HG03378 (cell line): ENCODE measurements around the gene PC.

Source experiments
- ATAC-seq: cut with Tn5 transposase; IDR thresholded peaks from one replicate; pipeline ENCODE4 v1.9.1; 2021; ENCODE audit warnings: mild to moderate bottlenecking, moderate library complexity; ENCODE audit not compliant: unreplicated experiment

Gene PC

DNA sequence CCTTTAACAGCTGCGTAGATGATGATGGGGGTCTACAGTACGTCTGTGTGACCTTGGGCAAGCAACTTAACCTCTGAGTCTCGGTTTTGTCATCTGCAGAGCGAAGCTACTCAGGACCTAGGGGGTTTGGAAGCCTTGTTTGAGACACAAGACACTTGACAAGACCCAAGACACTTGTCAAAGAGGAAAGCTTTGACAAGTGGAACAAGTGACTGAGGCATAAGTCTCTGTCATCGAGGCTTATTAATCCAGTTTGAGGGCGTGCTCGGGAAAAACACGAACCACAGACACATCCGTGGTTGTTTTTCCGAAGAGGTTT is 732 bp upstream of the PC start:
- ATAC-seq, result no peak

DNA sequence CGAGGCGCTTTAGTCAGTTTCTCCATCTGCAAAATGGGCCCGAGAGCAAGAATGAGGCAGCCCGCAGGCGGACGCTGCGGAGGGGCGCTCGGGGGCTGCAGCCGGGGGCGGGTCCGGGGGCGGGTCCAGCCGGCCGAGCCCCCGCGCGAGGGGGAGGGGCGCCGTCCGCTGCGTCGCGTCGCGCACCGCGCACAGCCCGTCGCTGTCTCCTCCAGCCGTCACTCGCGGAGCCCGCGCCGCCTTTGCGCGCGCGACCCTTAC is 282 bp downstream of the PC start:
- ATAC-seq, result no peak

DNA sequence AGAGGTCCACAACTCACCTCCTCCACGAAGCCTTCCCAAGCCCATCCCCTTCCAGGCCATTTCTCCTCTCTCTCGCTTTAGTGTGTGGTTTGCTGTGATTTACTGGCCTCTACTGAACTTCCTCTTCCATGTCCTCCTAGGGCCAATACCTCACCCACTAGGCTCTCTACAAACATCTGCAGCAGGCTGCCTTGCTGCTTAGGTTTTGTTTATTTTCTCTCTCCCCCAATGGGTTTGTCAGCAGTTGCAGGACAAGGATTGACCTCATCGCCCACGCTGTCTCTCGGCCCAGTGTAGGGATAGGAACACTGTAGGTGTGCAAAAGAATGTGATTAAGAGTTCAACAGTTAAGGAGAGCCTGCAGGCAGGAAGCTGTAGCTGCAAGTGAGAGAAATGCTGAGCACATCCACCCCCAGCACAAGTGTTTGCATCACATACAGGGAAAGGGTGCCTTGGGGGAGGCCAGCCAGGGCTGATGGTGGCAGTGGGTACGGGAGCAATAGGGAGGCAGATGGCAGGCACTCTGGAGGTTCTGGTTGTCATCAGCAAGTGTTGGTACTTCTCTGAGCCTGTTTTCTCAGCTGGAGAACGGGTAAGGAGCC is 1.4 kb downstream of the PC start:
- no peak for ATAC-seq

DNA sequence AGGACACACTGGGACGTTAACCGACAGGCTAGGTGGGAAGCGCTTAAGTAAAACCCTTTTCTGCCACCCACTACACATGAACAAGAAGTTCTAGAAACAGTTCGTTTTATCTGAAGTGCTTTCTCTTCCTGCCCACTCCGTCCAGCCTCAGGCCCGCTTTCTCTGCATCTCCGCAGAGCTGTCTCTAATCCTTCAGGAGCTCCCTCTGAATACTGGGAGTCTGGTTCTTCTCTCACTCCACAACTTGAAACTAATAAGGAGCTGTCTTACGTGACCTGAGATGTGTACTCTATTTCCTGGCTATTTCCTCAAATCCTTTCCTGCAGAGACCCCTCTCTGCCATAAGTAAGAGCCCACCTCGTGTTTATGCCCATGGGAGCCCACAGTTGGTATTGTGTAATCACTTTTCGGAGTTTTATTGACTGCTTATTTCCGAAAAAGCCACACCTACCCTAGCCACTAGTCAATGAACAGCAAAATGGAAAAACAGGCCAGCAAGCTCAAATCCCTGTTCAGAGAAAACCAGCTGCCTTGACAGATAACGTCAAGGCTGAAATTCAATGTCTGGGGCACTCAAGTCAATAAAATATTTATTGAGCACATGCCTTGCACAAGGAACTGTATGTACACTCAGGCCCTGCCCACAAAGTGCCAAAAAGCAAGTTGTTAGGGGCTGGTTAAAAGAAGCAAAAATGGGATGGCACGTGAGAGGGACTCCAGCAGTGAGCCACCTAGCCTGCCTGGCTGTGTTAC is 4.9 kb downstream of the PC start:
- no peak for ATAC-seq

DNA sequence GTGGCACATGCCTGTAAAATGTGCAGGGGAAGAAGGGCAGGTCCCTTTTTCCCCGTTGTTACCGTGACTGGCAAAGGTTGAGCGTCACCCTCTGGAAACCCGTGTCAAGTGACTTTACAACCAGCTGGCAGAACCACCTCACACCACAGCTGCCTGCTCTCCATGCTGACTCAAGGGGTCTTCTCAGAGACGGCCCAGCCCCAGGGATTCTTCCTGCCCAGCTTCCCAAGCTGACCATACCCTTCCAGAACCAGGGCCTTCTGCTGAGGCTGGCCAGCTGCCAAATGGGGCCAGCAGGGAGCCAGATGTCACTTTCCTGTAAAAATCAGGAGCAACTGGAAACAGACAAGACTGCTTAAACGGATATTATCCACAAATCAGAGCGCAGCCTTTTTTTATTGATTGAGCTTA is 6.3 kb downstream of the PC start:
- no peak for ATAC-seq

DNA sequence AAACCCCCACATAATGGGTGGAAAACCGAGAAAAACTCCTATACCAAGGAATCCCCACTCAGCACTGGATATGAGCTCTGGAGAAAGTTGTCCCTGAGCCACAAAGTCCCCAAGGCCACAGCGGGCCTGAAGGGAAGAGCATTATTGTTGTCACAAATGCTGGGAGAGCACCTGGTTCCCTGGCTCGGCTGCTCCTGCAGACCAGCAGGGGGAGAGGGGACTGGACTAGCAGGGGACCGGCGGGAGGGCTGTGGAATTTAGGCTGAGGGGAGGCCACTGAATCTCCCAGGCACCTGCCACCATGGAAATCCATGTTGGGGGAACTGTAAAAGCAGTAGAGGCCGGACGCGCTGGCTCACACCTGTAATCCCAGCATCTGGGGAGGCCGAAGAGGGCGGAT is 7.0 kb downstream of the PC start:
- ATAC-seq, result no peak

DNA sequence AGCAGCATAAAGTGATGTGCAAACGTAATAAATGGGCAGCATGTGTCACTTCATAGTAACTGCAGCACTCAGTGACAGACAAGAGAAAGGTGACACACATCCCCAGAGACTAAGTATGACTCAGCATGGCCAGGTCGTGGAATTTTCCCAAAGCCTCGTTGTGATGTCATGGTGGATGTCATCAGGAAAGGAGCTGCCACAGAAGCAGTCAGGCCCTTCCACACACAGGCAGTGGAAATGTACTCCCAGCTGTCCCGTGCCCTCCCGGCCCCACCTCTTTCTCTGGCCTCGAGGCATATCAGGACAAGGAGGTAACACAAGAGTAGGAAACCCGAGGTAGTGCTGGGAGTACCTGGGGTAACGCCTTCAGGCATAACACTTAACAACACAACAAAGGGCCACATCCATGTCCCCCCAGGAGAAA is 8.1 kb downstream of the PC start:
- ATAC-seq, result no peak

DNA sequence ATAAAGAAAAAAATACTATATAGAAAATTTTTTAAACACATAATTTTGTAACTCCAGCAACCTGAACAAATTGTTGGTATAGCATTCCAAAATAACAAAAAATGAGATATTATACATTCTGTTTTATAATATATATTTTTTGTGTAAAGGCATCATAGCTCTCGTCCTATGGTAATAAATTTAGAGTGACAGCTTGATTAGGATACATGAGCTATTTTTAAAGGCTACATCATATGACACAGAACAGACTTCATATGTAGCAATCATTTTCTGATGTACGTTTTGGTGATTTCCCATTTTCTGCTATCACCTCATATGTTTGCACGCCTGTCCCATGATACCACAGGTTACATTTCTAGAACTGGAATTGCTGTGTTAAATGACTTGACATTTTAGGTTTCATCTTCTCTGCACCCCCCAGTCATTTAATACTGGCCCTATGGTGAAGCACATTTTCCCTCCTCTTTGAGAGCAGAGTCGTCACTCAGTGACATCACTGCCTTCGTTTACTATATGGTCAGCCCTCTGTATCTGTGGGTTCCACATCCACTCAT is 19.5 kb downstream of the PC start:
- ATAC-seq, result no peak

DNA sequence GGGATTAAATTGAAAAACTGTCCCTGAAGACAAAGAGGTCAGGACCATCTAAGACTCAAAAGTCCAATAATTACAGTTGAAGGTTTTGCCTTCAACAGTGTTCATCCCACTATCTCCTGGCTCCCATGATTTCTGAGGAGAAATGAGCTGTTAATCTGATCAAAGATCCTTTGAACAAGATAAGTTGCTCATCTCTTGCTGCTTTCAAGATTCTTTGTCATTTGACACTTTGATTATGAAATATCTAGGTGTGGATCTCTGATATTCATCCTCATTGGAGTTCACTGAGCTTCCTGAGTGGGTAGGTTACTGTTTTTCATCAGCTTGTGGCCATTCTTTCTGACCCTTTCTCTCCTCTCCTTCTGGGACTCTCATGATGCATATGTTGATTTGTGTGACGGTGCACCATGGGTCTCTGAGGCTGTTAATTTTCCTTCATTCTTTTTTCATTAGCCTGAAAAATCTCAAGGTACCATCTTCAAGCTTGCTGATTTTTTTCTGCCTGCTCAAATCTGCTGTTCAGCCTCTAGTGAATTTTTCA is 20.9 kb downstream of the PC start:
- ATAC-seq, result no peak

DNA sequence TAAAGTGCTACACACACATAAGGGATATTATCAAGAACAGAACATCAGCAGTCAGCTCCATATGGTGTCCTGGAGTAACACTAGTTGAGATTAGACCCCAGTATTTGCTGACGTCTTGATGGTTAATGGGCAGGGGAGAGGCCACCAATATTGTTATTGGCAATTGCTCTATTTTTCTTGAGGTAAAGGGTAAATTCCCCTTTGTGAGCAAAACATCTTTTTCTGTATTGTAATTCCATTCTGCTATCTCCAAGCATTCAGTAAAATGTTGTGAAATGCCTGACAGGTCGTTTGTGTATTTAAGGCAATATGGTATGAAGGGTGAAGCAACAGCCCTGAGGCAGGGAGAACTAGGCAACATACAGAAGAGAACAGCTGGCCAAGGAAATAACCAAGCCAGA is 21.9 kb downstream of the PC start:
- ATAC-seq, result no peak

DNA sequence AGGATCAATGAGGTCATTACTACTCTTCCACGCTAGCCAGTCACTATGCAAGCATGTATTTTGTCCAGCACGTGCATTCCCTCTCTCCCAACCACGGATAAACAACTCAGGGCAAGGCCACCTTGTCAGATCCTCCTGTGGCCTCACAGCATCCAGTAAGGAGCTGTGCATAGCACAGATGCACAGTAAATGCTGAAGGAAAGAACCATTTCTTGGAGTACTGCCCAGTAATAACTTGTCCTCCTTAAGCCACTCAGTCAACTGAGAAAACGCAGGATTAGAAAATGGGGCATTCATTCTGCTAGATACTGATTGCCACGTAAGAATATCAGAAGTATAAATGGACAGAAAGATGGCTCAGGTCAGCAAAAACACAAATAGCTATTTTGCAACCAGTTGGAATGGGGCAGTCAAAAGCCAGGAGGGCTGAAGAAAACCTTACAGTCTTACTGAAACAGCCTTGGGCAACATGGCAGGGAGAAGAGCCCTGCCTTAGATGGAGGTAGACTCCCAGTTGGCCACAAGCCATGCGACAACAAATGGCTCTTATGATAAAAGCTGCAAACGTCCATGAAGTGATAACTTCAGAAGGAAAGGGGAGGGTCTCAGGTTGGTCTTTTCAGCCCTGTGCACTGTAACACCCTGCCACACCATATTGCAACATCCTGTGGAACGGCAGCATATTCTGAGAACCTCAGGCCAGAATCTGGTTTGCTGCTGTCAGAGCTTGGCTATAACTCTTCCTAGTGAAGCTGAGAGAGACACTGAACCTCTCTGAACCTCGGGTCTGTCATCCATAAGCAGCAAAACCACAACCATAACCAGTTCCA is 23.0 kb downstream of the PC start:
- no peak for ATAC-seq

DNA sequence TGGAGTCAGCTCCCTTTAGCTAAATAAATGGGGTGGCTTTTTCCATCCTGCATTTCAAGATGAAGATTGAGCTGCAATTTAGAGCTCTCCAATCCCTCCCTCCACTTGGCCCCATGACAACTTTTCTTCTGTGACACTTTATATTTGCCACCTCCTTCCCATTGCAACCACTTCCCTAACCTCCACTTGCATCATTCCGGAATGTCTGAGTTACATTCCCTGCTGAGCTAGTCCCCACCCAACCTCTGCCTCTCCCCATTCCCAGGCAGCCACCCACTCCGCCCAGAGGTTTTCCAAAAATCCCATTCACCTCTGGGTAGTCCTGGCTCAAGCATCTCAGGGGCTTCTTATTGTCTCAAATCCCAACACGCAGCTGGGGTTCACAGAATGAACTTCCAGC is 24.7 kb downstream of the PC start:
- no peak for ATAC-seq

DNA sequence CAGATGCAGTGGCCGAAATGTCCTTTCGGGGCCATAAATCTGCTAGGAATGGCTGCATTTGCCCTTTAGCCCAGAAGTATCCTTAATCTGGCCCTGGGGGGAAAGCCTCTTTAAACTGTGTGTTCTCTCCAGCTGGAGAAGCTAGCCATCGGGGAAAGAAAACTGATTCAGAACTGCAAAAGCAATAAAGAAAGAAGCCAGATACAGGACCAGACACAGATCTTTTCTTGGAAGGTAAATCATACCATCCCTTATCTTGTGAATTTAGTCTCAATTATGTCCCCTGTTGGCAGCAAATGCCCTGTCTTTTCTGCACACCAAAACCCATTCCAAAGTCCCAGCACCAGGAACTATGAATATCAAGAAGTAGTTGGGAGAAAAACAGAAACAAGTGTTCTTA is 25.6 kb downstream of the PC start:
- no peak for ATAC-seq

DNA sequence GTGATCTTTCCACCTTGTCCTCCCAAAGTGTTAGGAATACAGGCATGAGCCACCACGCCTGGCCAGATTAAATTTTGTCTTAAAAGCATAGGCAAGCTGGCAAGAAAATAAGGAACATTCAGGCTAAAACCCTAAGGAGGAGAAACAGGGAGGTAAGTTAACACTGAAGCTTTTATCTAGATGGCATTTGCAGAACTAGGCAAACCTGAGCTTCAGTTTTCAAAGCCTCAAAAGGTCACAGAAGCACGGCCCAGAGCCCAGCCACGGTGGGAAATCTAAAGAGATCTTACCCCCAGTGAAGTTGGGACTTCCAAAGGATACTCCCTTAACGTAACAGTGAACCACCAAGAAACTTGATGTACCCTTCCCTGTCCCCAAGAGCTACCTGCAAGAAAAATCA is 28.4 kb downstream of the PC start:
- no peak for ATAC-seq

DNA sequence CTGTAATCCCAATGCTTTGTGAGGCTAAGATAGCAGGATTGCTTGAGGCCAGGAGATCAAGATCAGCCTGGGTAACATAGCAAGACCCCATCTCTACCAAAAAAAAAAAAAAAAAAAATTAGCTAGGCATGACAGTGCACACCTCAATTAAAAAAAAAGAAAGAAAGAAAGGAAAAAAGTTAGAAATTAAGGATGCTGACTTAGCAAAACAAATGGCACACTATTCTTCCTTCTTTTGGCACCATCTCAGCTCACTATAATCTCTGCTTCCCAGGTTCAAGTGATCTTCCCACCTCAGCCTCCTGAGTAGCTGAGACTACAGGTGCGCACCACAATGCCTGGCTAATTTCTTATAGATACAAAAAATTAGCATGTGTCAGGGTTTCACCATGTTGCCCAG is 33.9 kb downstream of the PC start:
- no peak for ATAC-seq

DNA sequence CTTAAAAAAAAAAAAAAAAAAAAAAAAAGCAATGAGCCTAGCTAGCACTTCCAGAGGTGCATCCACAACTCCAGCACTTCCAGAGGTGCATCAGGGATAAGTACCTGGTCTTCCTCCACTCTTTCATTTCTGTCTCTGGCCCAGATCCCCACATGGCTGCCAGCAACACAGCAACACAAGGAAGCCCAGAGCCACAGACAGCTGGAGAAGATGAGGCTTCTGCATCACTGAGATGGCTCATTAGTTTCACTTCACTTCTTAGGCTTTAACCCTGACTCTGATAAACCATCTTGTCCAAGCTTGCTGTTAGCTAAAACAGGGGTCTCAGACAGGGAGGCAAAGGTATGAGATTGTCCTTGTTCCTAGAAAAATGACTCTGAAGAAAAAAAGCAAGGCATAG is 35.6 kb downstream of the PC start:
- ATAC-seq, result no peak

DNA sequence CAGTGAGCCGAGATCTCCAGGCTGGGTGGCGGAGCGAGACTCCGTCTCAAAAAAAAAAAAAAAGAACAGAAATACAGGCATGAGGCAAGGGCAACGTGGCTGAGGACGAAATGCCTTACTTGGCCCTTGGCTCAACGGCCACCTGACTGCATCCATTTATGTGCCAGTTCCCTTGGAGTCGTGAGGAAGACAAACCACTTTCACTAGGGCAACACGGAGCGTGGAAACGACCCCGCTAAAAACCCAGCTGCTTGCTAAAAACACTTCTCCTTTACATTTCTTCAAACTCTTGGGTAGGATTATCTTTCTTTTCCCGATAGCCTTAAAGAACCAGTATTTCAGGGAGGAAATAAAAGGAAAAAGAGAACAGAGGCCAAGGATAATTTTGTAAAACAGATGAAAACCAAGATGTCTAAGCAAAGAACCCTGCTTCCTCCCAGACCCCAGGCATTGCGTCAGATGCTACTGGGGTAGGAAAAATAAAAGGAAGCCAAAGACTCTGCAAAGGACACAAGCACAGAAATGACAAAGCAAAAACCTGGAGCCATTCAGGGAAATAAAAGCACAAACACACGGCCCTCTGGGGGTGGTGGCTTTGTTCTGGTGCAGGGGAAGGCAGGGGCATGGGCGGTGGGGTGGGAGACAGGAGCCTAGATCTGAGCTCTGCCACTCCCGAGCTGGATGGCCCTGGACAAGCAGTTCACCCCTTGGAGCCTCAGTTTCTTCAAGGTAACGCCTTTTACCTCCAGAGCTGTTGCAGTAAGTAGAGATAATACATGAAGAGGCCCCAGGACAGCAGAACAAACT is 37.0 kb downstream of the PC start:
- no peak for ATAC-seq

DNA sequence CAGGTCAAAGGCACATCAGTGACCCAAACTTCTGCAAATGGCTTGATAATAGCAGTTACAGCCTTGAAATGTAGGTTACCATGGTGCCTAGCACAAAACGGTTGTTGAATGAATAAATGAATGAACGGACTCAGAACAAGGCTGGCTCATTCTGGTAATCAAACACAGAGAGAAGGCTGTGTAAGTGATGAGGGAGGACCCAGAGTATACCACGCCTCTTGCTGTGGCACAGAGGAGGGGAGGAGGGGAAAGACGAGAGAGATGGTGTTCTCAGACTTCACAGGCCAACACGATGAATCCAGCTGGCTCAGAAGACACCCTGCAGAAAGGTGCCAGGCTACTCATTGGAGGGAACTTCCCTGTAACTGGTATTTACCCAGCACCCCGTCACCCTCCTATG is 38.3 kb downstream of the PC start:
- ATAC-seq, result no peak

DNA sequence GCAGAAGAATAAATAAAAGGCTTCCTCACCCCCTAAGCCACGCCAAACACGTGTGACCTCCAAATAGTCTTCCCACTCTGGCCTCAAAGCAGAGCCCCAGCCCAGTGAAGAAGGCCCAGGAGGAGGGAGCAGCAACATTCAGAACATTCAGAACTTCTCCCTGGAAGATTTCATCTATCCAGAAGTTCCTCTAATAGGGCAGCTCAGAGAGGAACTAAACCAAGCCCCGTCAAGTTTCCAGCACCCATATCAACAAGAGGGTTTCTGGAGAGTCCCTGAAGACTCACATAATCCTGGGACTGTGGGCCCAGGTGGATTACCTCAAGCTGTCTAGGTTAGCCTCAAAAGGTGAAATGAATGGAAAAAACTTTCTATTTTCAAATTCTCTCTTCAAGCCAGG is 39.4 kb downstream of the PC start:
- no peak for ATAC-seq

DNA sequence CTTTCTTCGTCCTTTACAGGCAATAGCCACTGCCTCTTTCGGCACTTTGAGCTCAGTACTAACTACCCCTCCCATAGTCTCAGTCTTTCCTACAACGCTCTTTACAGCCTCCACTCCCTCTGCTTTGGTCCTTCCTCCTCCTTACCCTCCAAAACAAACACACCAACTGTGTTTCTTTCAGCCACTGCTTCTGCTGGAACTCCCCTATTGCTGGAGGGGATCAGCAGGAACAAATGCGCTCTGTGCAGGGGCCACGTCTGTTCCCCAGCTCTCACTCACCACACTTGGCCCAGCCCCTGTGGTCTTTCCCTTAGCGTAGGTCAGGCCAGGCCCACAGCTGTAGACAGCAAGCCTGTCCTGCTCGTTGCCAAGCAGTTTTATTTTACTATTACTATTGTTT is 42.3 kb downstream of the PC start:
- ATAC-seq, result no peak
